ENCODE data around the gene EIF1. TPM values are rescaled to one million over a fixed set of nuclear protein-coding genes. Genes with fewer than 3 reads are reported as not detected.

Gene EIF1
- total and polyA plus RNA-seq, 2 donors (not counting 3 experiments of a cell fraction or from before 2014, with no cell fraction given), result 168 to 814 TPM

DNA sequence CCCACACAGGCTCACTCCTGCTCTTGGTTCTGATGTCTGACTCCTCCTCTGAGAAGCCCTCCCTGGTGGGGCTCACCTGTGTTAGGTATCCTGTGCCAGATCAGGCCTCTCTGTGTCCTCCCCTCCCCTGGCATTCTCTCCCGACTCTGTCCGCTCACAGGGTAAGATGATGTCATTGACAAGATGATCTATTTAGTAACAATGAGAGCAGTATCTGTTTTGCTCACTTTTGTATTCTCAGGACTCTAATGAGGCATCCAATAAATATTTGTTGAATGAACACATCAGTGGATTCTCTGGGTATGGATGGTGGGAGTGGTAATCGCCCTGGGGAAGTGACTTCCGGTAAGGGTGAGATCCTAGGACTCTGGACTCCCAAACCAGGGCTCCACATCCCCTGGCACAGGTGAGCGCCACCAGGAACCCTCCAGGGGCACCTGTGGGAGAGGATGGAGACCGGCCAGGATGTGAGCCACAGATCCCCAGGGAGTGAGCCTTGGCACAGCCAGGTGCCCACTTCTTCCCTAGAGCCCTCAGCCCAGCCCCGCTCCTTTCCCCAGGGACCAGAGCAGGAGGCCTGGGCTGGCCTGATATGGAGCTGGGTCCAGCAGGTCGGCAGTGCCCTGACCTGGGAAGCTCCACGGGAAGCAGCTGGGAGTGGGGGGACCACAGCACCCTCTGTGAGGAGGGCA, 51.1 kb downstream of the EIF1 start:
- dilution Hi-C loops (cut with MboI; ENCODE audit: extremely low pct_ligation_motif_present, low sequenced_read_pairs), result loop anchor here (10.0 kb wide), 1 partner anchor 65 kb away; no protein-coding TSS in a partner anchor
- POLR2A ChIA-PET, result interaction anchor here (1.1 kb wide), 1 partner anchor 47 kb away, joined by 3 read pairs; the partner anchor contains the start of gene JUP

DNA sequence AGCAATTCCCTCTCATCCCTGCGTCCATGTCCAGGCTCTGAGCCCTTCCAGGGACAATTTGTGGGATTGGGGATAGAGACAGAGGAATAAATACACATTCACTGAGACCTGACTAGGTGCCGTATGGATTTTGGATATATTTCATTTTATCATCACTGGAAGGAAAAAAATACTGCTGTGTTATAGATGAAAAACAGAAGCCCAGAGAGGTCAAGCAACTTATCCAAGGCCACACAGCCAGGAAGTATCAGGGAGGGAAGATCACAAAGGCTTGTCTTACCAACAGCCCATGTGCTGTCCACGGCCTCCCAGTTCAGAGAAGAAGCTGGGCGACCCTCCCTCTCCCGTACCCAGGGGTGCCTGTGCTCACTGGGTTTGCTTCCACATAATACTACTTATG, 51.8 kb downstream of the EIF1 start:
- Histone ChIP-seq H3K36me3 (ENCODE audit: control insufficient read depth in 2 of 2, extremely low read depth in 1 of 2, insufficient read depth in 2 of 2, low read length in 2 of 2) (no peaks in the 10 kb centered on the region), H3K27ac (ENCODE audit: insufficient read depth, low read depth, low read length) (no peak overlapping the region), H3K79me2 (ENCODE audit: control insufficient read depth, insufficient read depth, low read length) (no peaks in the 10 kb centered on the region), H3K9me1 (replicated peaks; ENCODE audit: control insufficient read depth, extremely low read depth, insufficient read depth, low read length) (no peaks in the 10 kb centered on the region), H3K9ac (replicated peaks; ENCODE audit: extremely low read depth, insufficient read depth, low read length) (no peak overlapping the region), H3K9me3 (replicated peaks; ENCODE audit: control insufficient read depth, insufficient read depth, low read length) (no peaks in the 10 kb centered on the region), H3K4me2 (ENCODE audit: insufficient read depth, low read length) (no peak overlapping the region), H3K27me3 (ENCODE audit: control insufficient read depth in 2 of 2, insufficient read depth in 2 of 2, low read length in 2 of 2) (peaks cover 5 to 12% of the 10 kb centered on the region in 2 experiments), H3K4me1 (ENCODE audit: control insufficient read depth, extremely low read depth, insufficient read depth, low read length) (no peaks in the 10 kb centered on the region), H2AFZ (ENCODE audit: low read depth, low read length) (no peak overlapping the region), H3K4me3 (replicated peaks in 1 of 3; ENCODE audit: insufficient read depth in 1 of 3, low read depth in 1 of 3, low read length in 3 of 3) (no peak overlapping the region), H4K20me1 (replicated peaks; ENCODE audit: control insufficient read depth, extremely low read depth, insufficient read depth, low read length) (no peaks in the 10 kb centered on the region)
- FAIRE-seq, result no peak
- ChIA-PET CTCF (interaction anchor here (1.1 to 2.8 kb wide), 7 partner anchors 13 to 71 kb away, joined by 3 to 13 read pairs (median 5); partner anchors contain the start of genes JUP and P3H4), POLR2A (interaction anchor here (1.1 kb wide), 1 partner anchor 46 kb away, joined by 3 read pairs; the partner anchor contains the start of gene JUP)
- DNase-seq (ENCODE audit: low read depth, low spot score), result no peak
- intact Hi-C loops (cut with micrococcal nuclease) (no loop called here), dilution Hi-C loops (cut with MboI; ENCODE audit: extremely low pct_ligation_motif_present, low sequenced_read_pairs) (loop anchor here (10.0 kb wide), 1 partner anchor 64 kb away; no protein-coding TSS in a partner anchor)
- TF ChIP-seq, protein P1, sequence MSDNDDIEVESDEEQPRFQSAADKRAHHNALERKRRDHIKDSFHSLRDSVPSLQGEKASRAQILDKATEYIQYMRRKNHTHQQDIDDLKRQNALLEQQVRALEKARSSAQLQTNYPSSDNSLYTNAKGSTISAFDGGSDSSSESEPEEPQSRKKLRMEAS (IDR thresholded peaks at IDR 0.05; ENCODE audit: insufficient read depth, insufficient read length), result no peak
- no peak for TF ChIP-seq MYC (IDR thresholded peaks at IDR 0.05; ENCODE audit: low read depth, low read length)
- TF ChIP-seq JUN (IDR thresholded peaks at IDR 0.05; ENCODE audit: borderline replicate concordance, insufficient read depth, insufficient read length, low read depth), result no peak
- no peak for TF ChIP-seq POLR2AphosphoS5 (IDR thresholded peaks at IDR 0.05; ENCODE audit: insufficient read depth, low read depth, low read length)
- no peak for TF ChIP-seq EZH2 (IDR thresholded peaks at IDR 0.05; ENCODE audit: borderline replicate concordance, low read depth, low read length, severe bottlenecking)
- TF ChIP-seq, protein P2, sequence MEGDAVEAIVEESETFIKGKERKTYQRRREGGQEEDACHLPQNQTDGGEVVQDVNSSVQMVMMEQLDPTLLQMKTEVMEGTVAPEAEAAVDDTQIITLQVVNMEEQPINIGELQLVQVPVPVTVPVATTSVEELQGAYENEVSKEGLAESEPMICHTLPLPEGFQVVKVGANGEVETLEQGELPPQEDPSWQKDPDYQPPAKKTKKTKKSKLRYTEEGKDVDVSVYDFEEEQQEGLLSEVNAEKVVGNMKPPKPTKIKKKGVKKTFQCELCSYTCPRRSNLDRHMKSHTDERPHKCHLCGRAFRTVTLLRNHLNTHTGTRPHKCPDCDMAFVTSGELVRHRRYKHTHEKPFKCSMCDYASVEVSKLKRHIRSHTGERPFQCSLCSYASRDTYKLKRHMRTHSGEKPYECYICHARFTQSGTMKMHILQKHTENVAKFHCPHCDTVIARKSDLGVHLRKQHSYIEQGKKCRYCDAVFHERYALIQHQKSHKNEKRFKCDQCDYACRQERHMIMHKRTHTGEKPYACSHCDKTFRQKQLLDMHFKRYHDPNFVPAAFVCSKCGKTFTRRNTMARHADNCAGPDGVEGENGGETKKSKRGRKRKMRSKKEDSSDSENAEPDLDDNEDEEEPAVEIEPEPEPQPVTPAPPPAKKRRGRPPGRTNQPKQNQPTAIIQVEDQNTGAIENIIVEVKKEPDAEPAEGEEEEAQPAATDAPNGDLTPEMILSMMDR (IDR thresholded peaks at IDR 0.05; ENCODE audit: extremely low read depth in 1 of 2, insufficient read depth in 1 of 2, low read depth in 1 of 2, low read length in 2 of 2), result no peak
- TF ChIP-seq FOS (IDR thresholded peaks at IDR 0.05; ENCODE audit: borderline replicate concordance, insufficient read depth, low read length), result no peak
- no peak for TF ChIP-seq POLR2A (IDR thresholded peaks at IDR 0.05; ENCODE audit: low read depth, low read length)
- TF ChIP-seq GATA2 (IDR thresholded peaks at IDR 0.05; ENCODE audit: insufficient read depth, insufficient read length, low read depth, low read length), result no peak
- BruUV-seq (replicated peaks), result no TSS peak

More for the DNA sequence above, 51.1 kb downstream of the EIF1 start:
- Histone ChIP-seq H3K4me1 (ENCODE audit: control insufficient read depth, extremely low read depth, insufficient read depth, low read length) (peaks cover under 1% of the 10 kb centered on the region), H3K9ac (replicated peaks; ENCODE audit: extremely low read depth, insufficient read depth, low read length) (no peak overlapping the region), H3K9me3 (replicated peaks; ENCODE audit: control insufficient read depth, insufficient read depth, low read length) (no peaks in the 10 kb centered on the region), H3K4me2 (ENCODE audit: insufficient read depth, low read length) (no peak overlapping the region), H4K20me1 (replicated peaks; ENCODE audit: control insufficient read depth, extremely low read depth, insufficient read depth, low read length) (no peaks in the 10 kb centered on the region), H3K4me3 (replicated peaks in 1 of 3; ENCODE audit: insufficient read depth in 1 of 3, low read depth in 1 of 3, low read length in 3 of 3) (no peak overlapping the region), H3K36me3 (ENCODE audit: control insufficient read depth in 2 of 2, extremely low read depth in 1 of 2, insufficient read depth in 2 of 2, low read length in 2 of 2) (no peaks in the 10 kb centered on the region), H3K79me2 (ENCODE audit: control insufficient read depth, insufficient read depth, low read length) (no peaks in the 10 kb centered on the region), H3K9me1 (replicated peaks; ENCODE audit: control insufficient read depth, extremely low read depth, insufficient read depth, low read length) (no peaks in the 10 kb centered on the region), H2AFZ (ENCODE audit: low read depth, low read length) (no peak overlapping the region), H3K27me3 (ENCODE audit: control insufficient read depth in 2 of 2, insufficient read depth in 2 of 2, low read length in 2 of 2) (peaks cover 12 to 19% of the 10 kb centered on the region in 2 experiments), H3K27ac (ENCODE audit: insufficient read depth, low read depth, low read length) (no peak overlapping the region)
- intact Hi-C loops (cut with micrococcal nuclease), result loop anchor here (5.0 kb wide), 1 partner anchor 147 kb away; no protein-coding TSS in a partner anchor
- DNase-seq (ENCODE audit: low read depth, low spot score) (no peak), FAIRE-seq (no peak)
- no peak for TF ChIP-seq GATA2 (IDR thresholded peaks at IDR 0.05; ENCODE audit: insufficient read depth, insufficient read length, low read depth, low read length)
- no TSS peak for BruUV-seq (replicated peaks)
- CTCF ChIA-PET, result interaction anchor here (1.1 to 4.6 kb wide), 8 partner anchors 14 to 72 kb away, joined by 3 to 50 read pairs (median 6); partner anchors contain the start of genes JUP and P3H4

Measured in endothelial cell of umbilical vein (primary cell).